Kidney capillary endothelial cell (primary cell): ENCODE results near the gene FGF14.

Source experiments
- DNase-seq: peaks from one replicate; pipeline ENCODE4 v3.0.0-alpha.2; 2018; ENCODE audit warnings: low spot score

FGF14 gene

GRCh38 chr13:102250448-102250847 lies 151.4 kb downstream of the FGF14 start:
- DNase-seq: no peak

GRCh38 chr13:102244607-102245227 lies 157.1 kb downstream of the FGF14 start:
- no peak for DNase-seq

- no peak for DNase-seq
Observed at GRCh38 chr13:102240110-102240509, 161.7 kb downstream of the FGF14 start.

GRCh38 chr13:102237230-102237629 lies 164.6 kb downstream of the FGF14 start:
- no peak for DNase-seq

GRCh38 chr13:102236830-102237229 lies 165.0 kb downstream of the FGF14 start:
- no peak for DNase-seq

- no peak for DNase-seq
Observed at GRCh38 chr13:102236341-102236740, 165.5 kb downstream of the FGF14 start.

- DNase-seq: no peak
Observed at GRCh38 chr13:102235689-102236088, 166.2 kb downstream of the FGF14 start.

GRCh38 chr13:102234618-102235017 lies 167.2 kb downstream of the FGF14 start:
- DNase-seq: no peak

GRCh38 chr13:102233566-102234208 lies 168.2 kb downstream of the FGF14 start:
- no peak for DNase-seq

- DNase-seq: no peak
Observed at GRCh38 chr13:102231479-102231878, 170.4 kb downstream of the FGF14 start.

GRCh38 chr13:102227741-102228140 lies 174.1 kb downstream of the FGF14 start:
- no peak for DNase-seq

- no peak for DNase-seq
Observed at GRCh38 chr13:102226591-102226990, 175.3 kb downstream of the FGF14 start.

- DNase-seq: no peak
Observed at GRCh38 chr13:102225892-102226291, 176.0 kb downstream of the FGF14 start.

GRCh38 chr13:102220681-102221228 lies 181.1 kb downstream of the FGF14 start:
- DNase-seq: no peak

GRCh38 chr13:102214956-102215355 lies 186.9 kb downstream of the FGF14 start:
- DNase-seq: no peak

- DNase-seq: no peak
Observed at GRCh38 chr13:102212729-102213128, 189.1 kb downstream of the FGF14 start.

GRCh38 chr13:102208347-102208746 lies 193.5 kb downstream of the FGF14 start:
- no peak for DNase-seq

- no peak for DNase-seq
Observed at GRCh38 chr13:102207680-102208342, 194.0 kb downstream of the FGF14 start.

- DNase-seq: no peak
Observed at GRCh38 chr13:102203718-102204117, 198.1 kb downstream of the FGF14 start.

- DNase-seq: no peak
Observed at GRCh38 chr13:102198418-102199311, 203.2 kb downstream of the FGF14 start.

- DNase-seq: no peak
Observed at GRCh38 chr13:102197193-102197592, 204.7 kb downstream of the FGF14 start.
